Measurements from ENCODE around the gene RELN.

- no peak for TF ChIP-seq CTCF (IDR thresholded peaks at IDR 0.05)
- no peak for TF ChIP-seq ZFX (IDR thresholded peaks at IDR 0.05; ENCODE audit: borderline replicate concordance)
These were observed 42.3 kb downstream of the RELN start for GRCh38 chr7:103947026-103947655.

Data from 22Rv1 (cell line).